ENCODE data around the gene TMEM91. TPM values are rescaled to one million over a fixed set of nuclear protein-coding genes. Genes with fewer than 3 reads are reported as not detected.

The TMEM91 gene
- total and polyA plus RNA-seq, 2 of the 13 experiments (the other 11 are each of a cell fraction or from before 2014, with no cell fraction given): 6.3 to 10.3 TPM

GRCh38 chr19:41397086-41398049 lies 21.0 kb downstream of the TMEM91 start, which contains the start of the genes BCKDHA and EXOSC5 (continued):
- TF ChIP-seq RFX5 (IDR thresholded peaks at IDR 0.05; ENCODE audit: low read depth, low read length): peak; percentile 24; the same call in 1 of the 2 replicates
- TF ChIP-seq HMGA1 (CRISPR knock-in tag; conservative IDR thresholded peaks at IDR 0.05): no peak
- TF ChIP-seq FIP1L1 (IDR thresholded peaks at IDR 0.05; ENCODE audit: borderline replicate concordance, insufficient read depth, low read depth, low read length): no peak
- no peak for TF ChIP-seq JUNB (CRISPR knock-in tag; IDR thresholded peaks at IDR 0.05; ENCODE audit: borderline replicate concordance)
- TF ChIP-seq NFATC3 (CRISPR knock-in tag; IDR thresholded peaks at IDR 0.05): peak; percentile 56; the same call in 1 of the 2 replicates
- TF ChIP-seq FOXA1 (IDR thresholded peaks at IDR 0.05): no peak
- peak; percentile 72 for TF ChIP-seq FOXA1 (CRISPR knock-in tag; IDR thresholded peaks at IDR 0.05)
- 0 out of 2 replicates have a peak, but pooled peaks have one; percentile 27 for TF ChIP-seq KLF9 (CRISPR knock-in tag; IDR thresholded peaks at IDR 0.05; ENCODE audit: low read depth)
- no peak for TF ChIP-seq ATAD3A (CRISPR knock-in tag; IDR thresholded peaks at IDR 0.05)
- TF ChIP-seq TP53 (CRISPR knock-in tag; conservative IDR thresholded peaks at IDR 0.05): peak; percentile 72
- TF ChIP-seq SMC3 (IDR thresholded peaks at IDR 0.05; ENCODE audit: low read length): no peak
- no peak for TF ChIP-seq SETDB1 (CRISPR knock-in tag; IDR thresholded peaks at IDR 0.05; ENCODE audit: borderline replicate concordance)
- TF ChIP-seq ZNF451 (CRISPR knock-in tag; IDR thresholded peaks at IDR 0.05): no peak
- no peak for TF ChIP-seq ZNF850 (CRISPR knock-in tag; conservative IDR thresholded peaks at IDR 0.05)
- peak; percentile 32; the same call in 1 of the 2 replicates for TF ChIP-seq DRAP1 (CRISPR knock-in tag; IDR thresholded peaks at IDR 0.05)
- no peak for TF ChIP-seq ZNF276 (CRISPR knock-in tag; IDR thresholded peaks at IDR 0.05; ENCODE audit: low read depth)
- no peak for TF ChIP-seq ZNF512B (CRISPR knock-in tag; IDR thresholded peaks at IDR 0.05; ENCODE audit: borderline replicate concordance)
- TF ChIP-seq KLF6 (CRISPR knock-in tag; IDR thresholded peaks at IDR 0.05): no peak
- no peak for TF ChIP-seq MAFK (conservative IDR thresholded peaks at IDR 0.05 in 1 of 2, IDR thresholded peaks at IDR 0.05 in 1 of 2; ENCODE audit: low read length in 2 of 2)
- TF ChIP-seq ZBTB39 (CRISPR knock-in tag; IDR thresholded peaks at IDR 0.05): no peak
- peak; percentile 83 for TF ChIP-seq ZNF232 (CRISPR knock-in tag; IDR thresholded peaks at IDR 0.05; ENCODE audit: borderline replicate concordance)
- no peak; the same call in 1 of the 2 replicates for TF ChIP-seq ZSCAN9 (CRISPR knock-in tag; IDR thresholded peaks at IDR 0.05; ENCODE audit: borderline replicate concordance)
- no peak; the same call in 1 of the 2 replicates for TF ChIP-seq BCL6 (CRISPR knock-in tag; IDR thresholded peaks at IDR 0.05)

All from HepG2 (cell line).